Activated naive CD4-positive, alpha-beta T cell treated with anti-CD3 and anti-CD28 coated beads, Interleukin-2, amount 50 U/mL, for 16 hours (primary cell): ENCODE results near the gene KNDC1.

ENCODE experiments used
- DNase-seq: peaks from one replicate; pipeline ENCODE4 v3.0.0-alpha.2; 2020

KNDC1 gene

DNA sequence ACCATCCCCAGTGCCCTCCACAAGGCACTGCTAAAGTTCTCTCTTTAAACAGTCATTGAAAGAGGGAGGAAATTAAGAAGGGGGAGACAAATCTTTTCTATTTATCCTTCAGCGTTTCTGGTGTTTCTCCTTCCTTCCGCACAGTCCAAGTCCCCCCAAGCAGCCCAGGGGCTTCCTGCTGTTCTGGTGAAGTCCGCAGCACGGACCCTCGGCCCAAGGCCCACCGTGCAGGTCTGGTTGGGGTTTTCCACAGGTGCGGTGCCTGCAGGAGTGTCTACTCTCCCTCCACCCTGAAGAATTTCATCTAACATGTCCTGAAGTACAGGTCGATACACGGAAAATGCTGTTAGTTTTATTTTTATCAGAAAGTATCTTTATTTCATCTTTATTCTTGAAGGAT lies 34.1 kb upstream of the KNDC1 start:
- DNase-seq: peak; percentile 0

DNA sequence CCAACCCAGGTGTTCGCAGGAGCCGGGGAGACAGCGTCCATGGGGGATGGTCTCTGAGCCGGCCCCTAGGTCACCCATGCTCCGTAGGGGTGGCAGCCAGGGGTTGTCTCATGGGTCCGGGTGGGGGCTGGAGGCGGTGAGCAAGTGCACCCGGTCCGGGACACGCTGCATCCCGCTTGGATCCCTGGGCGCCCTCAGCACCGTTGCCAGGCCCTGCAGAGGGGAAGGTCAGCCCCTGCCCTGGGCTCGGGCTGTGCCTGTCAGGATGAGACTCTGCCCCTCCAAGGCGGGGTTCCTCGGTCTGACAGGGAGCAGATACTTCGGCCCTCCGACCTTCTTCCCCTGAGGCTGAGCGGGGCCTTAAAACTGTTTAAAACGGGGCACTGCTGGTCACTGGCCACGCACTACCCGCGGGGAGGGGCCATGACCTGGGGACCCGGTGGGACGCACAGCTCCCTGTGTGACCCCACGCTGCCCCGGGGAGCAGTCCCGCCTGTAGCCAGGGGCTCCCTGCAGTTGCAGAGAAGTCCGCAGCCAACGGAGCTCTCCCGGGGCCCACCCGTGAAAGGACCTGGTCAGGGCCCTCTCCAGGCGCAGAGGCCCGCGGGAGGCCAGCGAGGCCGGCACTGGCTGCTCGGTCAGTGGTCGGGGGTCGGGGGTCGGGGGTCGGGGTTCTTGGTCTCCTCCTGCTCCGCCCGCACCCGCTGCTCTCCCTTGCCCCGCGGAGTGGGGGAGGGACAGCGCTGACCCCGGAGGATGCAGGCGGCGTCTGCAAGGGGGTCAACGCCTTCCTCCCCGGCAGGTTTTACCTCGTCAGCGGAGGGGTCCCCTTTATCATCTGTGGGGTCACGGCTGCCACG lies 33.4 kb upstream of the KNDC1 start:
- peak; percentile 7 for DNase-seq

- peak; percentile 18 for DNase-seq
These were observed 32.5 kb upstream of the KNDC1 start for GRCh38 chr10:133127291-133128125.

DNA sequence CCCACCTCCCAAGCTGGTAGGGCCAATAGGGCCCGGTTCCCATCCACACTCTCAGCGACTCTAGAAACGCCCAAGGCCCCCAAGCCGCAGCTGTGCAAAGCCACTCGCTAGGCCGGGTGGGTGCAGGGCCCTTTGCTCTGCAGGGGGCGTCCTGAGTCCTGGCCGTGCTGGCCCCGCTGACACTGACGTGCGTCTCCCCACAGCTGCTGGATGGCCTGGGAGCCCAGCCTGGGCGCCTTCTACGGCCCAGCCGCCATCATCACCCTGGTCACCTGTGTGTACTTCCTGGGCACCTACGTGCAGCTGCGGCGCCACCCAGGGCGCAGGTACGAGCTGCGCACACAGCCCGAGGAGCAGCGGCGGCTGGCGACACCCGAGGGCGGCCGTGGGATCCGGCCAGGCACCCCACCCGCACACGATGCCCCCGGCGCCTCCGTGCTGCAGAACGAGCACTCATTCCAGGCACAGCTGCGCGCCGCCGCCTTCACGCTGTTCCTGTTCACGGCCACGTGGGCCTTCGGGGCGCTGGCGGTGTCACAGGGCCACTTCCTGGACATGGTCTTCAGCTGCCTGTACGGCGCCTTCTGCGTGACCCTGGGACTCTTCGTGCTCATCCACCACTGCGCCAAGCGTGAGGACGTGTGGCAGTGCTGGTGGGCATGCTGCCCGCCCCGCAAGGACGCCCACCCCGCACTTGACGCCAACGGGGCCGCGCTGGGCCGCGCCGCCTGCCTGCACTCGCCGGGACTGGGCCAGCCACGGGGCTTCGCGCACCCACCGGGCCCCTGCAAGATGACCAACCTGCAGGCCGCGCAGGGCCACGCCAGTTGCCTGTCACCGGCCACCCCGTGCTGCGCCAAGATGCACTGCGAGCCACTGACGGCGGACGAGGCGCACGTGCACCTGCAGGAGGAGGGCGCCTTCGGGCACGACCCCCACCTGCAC lies 31.6 kb upstream of the KNDC1 start:
- no peak for DNase-seq

DNA sequence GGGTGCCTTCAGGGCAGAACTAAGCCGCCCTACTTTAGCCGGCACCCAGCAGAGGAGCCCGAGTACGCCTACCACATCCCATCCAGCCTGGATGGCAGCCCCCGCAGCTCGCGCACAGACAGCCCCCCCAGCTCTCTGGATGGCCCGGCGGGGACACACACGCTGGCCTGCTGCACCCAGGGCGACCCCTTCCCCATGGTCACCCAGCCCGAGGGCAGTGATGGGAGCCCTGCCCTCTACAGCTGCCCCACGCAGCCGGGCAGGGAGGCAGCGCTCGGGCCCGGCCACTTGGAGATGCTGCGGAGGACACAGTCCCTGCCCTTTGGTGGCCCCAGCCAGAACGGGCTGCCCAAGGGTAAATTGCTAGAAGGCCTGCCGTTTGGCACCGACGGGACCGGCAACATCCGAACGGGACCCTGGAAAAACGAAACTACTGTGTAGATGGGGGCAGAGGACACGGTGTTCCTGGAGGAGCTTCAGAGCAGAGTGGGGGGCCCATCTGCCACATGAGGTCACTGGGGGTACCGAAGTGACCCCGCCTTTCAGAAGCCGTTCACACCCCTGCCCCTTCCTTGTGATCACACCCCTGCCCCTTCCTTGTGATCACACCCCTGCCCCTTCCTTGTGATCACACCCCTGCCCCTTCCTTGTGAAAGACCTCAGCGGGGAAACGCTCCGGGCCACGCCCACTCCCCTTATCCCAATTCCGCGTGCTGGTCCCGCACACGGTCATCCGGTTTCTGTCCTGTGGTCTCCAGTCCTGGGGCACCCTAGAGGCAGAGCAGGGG lies 30.8 kb upstream of the KNDC1 start:
- no peak for DNase-seq

GRCh38 chr10:133129859-133130495 lies 30.0 kb upstream of the KNDC1 start:
- DNase-seq: no peak

DNA sequence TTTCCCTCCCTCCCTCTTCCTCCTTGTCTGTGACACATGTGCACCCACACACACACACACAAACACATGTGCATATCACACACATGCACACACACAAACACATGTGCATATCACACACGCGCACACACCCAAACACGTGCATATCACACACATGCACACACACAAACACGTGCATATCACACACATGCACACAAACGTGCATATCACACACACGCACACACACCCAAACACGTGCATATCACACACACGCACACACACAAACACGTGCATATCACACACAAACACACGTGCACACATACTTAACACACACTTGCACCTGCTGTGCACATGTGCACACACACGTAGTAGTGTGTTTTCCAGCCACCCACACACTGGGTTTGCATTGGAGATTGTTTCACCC lies 29.4 kb upstream of the KNDC1 start:
- DNase-seq: no peak

GRCh38 chr10:133131053-133131452 lies 29.0 kb upstream of the KNDC1 start:
- no peak for DNase-seq

- no peak for DNase-seq
These were observed 28.1 kb upstream of the KNDC1 start for GRCh38 chr10:133131734-133132472.

GRCh38 chr10:133132473-133133291 lies 27.3 kb upstream of the KNDC1 start:
- DNase-seq: no peak

- no peak for DNase-seq
These were observed 26.4 kb upstream of the KNDC1 start for GRCh38 chr10:133133471-133134231.

DNA sequence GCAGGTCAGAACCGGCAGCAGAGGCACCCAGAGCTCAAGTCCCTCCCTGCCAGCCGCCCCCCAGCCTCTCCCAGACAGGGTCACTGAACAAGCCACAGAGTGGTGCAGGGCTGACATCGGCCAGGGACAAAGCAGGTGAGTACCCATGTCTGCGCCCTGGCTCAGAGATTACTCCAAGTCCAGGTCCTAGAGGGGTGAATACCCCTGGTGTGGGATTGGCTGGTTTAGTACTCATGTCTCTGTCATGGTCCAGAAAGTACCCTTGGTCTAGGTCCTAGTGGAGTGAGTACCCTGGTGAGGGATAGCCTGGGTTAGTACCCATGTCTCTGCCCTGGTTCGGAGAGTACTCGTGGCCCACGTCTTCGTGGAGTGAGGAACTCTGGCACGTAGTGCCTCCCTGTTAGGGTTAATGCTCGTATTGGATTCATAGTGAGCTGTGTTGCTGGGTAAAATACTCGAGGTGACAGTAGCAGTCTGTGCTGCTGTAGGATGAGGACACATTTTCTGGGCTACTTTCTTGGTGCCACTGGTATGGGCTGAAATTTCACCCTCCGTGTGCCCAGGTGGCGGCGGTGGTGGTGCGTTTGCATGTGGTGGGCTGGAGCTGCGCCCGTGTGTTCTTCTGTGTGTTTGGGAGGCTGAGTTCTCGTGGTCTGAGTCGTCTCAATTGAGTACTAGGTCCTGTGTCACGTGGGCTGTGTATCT lies 25.5 kb upstream of the KNDC1 start:
- DNase-seq: no peak

GRCh38 chr10:133135116-133135465 lies 24.9 kb upstream of the KNDC1 start:
- no peak for DNase-seq

- peak; percentile 8 for DNase-seq
These were observed 22.4 kb upstream of the KNDC1 start for GRCh38 chr10:133137486-133138145.

DNA sequence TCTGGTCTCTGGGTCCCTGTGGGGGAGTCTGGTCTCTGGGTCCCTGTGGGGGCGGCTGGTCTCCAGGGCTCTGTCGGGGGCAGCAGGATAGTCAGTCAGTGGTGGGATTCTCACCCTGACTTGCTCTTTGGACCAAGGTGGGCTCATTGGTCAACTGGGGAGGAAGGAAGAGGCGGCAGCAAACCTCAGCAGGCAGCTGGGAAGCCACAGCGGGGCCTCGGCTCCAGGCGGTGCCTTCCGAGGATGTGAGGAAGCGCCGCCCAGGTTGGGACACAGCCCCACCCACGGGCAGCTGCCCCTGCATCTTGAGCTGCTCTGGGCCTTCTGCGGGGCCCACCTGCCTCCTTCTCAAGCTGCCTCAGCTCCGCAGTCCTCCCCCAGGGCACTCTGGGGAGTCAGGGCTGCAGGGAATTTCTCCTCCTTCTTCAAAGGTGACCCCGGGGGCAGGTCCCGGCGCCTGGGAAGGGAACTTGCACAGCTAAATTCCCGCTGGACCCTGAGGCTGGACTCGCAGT lies 20.4 kb upstream of the KNDC1 start:
- DNase-seq: no peak

DNA sequence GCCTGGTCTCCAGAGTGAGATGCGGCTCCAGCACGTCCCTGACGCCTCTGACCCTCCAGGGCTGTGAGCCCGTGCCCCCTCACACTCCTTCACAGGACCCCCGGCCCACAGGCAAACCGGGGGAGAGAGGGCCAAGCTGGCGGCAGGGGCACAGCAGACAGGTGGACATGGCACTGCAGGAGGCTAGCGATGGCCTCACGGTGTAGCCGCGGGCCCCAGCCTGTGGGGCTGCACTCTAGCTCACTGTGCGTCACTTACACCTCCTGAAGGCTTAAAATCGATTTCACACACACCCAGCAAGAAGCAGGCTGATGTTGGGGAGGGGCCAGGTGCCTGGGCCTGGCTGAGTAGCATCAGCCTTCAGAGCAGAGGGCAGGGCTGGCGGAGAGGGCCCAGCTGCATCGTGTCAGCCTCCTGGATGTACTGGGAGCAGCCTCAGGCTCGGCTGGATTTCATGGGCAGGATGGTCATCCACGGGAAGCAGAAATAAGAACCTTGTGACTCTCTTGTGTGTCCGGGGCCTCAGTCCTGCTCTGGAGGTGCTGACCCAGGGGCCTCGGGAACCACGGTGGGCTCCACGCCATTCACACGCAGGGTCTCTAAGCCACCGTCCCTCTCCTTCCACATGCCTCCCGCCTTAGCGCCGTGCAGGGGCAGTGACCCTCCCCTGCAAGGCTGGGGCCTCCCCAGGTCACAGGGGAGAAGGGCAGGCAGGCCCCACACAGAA lies 19.4 kb upstream of the KNDC1 start:
- peak; percentile 10 for DNase-seq
